HG02610 (cell line): Measurements from ENCODE around the gene TNS2.
"Not testable (repeated sequence)": the region's sequence is repeated elsewhere in the genome, so short reads cannot be mapped to it uniquely, and the experiment has no call there.

ENCODE experiments used
- ATAC-seq: cut with Tn5 transposase; IDR thresholded peaks from one replicate; pipeline ENCODE4 v1.9.1; 2021; ENCODE audit warnings: mild to moderate bottlenecking, moderate library complexity; ENCODE audit not compliant: unreplicated experiment

The TNS2 gene

DNA sequence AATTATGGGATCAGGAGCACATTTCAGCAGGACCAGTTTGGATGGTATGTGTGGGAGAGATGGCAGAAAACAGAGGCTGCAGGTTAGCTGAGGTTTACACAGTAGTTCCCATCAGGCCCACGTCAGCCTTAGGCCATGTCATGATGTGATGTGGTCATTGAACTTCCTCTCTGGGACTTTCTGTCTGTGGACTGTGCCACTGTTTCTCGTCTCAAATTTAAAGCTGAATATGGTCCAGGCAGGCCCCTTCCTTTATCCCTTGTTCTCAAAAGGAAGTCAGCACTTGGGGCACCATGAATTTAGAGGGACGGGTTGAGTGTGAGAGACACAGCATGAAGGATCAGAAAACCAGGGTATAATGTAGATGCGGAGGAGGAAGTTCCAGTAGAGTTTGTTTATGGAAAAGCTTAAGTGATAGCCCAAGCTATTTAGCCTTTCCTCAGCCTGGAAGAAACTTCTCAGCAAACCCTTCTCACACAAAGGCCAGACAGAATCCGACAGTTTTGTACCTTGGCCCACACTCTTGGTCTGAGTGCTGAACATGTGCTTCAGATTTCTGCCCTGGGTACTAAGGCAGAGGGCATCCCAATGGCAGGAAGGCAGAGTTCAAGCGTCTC lies 44.0 kb downstream of the TNS2 start:
- ATAC-seq: no peak

DNA sequence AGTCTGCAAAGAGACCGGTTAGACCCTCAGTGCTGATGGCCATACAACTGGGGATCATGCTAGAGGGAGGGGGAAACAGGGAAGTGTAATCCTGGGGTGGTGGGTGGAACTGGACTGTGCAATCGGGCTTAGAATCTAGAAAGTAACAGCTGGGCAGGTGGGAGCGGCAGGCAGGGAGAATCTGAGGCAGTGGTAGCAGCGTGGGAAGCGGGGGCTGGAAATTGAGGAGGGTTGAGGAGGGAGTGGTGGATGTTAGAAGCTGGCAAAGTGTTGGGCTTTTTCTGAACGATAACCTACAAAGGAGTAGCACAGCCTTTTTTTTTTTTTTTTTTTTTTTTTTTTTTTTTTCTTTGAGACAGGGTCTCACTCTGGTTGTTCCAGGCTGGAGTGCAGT lies 44.5 kb downstream of the TNS2 start:
- ATAC-seq: no peak

DNA sequence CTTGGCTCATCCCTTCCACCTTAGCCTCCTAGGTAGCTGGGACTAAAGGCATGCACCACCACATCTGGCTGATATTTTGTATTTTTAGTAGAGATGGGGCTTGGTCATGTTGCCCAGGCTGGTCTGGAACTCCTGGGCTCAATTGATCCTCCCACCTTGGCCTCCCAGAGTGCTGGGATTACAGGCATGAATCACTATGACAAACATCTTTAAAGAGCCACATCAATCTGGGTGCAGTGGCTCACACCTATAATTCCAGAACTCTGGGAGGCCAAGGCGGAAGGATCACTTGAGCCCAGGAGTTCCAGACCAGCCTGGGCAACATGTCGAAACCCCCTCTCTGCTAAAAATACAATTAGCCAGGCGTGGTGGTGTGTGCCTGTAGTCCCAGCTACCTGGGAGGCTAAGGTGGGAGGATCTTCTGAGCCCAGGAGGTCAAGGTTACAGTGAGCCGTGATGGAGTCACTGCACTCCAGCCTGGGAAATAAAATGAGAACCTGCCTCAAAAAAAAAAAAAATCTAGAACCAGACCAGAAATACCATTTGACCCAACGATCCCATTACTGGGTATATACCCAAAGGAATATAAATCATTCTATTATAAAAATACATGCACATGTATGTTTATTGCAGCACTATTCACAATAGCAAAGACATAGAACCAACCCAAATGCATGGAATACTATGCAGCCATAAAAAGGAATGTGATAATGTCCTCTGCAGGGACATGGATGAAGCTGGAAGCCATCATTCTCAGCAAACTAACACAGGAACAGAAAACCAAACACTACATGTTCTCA lies 45.1 kb downstream of the TNS2 start:
- not testable (repeated sequence) for ATAC-seq

DNA sequence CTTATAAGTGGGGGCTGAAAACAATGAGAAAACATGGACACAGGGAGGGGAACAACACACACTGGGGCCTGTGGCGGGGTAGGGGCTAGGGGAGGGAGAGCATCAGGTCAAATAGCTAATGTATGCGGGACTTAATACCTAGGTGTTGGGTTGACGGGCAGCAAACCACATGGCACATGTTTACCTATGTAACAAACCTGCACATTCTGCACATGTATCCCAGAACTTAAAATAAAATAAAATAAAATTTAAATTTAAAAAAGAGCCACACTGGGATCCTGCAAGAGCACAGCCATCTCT lies 45.7 kb downstream of the TNS2 start:
- ATAC-seq: not testable (repeated sequence)

DNA sequence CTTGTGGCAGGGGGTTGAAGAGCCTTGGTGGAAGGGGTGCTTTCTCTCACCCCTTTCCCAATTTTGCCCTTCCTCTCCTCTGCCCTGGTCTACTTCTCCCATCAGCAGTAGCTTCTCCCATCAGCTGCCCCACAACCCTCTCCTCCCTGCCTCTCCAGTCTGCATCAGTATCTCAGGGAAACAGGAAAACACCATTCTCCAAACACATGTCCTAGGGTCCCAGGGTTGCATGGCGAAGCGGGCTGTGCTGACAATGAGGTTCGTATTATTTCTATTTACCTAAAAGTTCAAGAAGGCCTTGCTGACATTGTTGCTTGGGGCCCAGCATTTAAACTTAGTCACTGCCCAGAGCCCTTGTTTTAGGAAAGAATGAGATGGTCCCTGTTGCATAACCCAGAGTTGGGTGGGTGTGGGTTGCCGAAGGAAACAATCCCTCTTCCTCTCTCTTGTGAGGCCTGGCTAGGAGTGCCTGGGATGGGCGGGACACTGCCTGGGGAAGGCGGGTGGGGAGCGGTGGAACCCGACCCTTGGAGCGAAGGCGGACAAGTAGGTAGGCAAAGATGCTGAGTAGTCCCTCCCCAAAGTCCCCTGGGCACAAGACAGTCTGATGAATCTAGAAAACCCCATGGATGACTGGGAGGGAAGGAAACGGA lies 46.4 kb downstream of the TNS2 start:
- ATAC-seq: no peak

DNA sequence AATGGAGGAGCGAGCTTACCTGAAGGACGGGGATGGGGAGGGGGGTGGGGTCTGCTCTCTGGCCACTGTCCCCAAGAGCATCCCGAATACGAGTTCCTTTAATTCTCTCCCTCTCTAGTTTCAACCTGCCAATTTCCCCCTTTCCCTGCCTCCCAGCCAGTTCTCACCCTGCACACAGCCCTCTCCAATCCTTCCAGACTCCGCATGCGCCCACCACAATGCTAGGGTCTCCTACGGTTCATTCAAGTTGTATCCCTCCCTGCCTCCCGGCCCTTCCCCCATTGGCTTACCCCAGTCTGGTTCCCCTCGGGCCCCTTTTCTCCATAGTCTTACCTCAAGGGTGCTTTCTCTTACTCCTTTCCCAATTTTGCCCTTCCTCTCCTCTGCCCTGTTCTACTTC lies 46.9 kb downstream of the TNS2 start:
- no peak for ATAC-seq

DNA sequence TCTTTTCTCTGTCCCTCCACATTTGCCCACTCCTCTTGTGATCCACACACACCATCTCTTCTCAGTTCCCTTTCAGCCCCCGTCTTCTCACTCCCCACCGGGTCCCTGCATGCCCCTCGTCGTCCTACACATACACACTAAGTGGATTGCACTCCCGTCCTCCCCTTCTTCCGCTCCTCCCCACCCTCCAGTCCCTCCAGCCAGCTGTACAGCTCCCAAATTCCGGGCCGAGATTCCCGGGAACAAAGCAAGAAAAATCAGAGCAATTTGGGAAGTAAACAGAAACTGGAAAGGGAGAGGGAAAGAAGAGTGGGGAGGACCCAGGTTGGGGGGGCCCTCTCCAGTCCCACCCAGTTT lies 47.3 kb downstream of the TNS2 start:
- no peak for ATAC-seq

DNA sequence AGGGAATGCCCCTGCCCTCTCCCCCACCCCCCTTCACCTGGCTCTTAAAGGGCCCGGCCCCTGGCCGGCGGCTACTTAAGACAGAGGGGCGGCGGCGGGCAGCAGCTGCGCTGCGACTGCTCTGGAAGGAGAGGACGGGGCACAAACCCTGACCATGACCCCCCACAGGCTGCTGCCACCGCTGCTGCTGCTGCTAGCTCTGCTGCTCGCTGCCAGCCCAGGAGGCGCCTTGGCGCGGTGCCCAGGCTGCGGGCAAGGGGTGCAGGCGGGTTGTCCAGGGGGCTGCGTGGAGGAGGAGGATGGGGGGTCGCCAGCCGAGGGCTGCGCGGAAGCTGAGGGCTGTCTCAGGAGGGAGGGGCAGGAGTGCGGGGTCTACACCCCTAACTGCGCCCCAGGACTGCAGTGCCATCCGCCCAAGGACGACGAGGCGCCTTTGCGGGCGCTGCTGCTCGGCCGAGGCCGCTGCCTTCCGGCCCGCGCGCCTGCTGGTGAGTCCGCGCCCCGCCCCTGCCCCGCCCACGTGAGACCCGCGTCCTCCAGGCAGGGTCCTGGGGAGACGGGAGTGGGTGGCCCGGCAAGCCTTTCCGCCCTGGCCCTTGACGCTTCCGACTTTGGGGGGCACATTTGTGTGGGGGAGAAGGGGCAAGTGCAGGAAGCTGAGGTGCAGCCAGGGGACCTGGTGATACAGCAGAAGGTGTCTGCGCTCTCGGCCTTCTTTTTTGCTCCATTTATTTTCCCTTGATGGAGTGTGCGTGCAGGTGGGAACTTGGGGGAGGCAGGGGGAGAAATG lies 47.9 kb downstream of the TNS2 start, which contains the start of gene IGFBP6:
TSS of gene IGFBP6 (plus strand) at position 104 of the 790 bp plus-strand sequence. CDS start at position 155, 51 bp downstream.
- no peak for ATAC-seq

DNA sequence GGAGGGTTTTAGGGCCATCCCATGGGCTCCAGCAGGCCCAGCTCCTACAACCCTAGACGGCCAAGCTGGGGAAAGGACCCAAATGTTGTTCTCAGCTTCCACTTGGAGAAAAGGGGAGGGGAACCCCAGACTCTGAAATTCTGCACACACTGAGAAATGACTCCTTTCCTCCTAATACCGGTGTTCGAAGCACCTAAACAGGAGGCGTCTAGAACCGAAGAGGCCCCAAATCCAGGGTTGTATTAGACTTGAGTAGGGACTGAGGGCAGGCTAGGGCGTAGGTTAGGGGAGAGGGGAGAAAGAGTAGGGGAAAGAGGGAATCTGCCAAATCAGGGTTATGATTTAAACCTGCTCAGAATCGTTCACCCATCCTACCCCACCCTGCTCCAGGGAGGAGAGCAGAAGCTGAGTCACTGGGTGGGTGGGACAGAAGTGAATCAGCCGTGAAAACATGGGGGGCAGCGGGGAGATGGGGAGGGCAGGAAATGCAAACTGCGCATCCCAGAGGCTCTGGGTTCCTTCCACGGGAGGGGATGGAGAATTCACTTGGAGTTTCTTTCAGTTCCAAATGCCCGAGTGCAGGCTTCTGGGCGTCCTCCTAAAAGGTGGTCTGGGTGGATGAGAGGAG lies 48.6 kb downstream of the TNS2 start:
- no peak for ATAC-seq

DNA sequence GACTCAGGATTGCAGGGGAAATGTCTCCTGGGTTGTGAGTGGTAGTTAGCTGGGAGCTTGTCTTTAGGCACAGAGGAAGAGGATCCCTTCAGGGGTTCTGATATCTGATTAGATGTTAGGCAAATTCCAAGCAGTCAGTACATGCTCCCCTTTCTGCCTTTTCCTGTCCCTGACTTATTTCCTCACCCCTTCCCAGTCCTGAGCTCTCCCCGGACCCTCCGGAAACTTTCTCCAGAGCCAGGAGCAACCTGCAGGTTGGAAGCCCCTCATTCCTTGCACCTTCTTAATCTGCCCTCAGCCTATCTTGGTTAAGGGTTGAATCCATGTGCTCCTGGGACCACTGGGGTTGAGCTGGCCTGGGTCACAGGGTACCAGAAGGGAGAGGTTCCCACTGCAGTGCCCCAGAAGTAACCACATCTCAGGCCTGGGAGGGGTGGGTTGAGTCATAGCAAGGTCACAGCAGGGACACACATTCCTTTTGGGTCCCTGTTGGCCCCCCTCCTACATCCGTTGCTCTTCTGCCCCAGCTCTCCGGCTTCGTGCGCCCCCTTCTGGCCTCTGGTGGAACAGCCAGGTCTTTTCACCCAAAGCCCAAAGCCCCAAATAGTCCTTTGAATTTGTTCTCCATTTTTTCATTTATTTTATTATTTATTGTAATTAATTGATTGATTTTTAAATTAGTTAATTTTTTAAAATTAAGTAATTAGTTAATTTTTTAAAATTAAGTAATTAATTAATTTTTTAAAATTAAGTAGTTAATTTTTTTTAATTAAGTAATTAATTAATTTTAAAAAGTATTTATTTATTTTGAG lies 49.4 kb downstream of the TNS2 start:
- no peak for ATAC-seq

DNA sequence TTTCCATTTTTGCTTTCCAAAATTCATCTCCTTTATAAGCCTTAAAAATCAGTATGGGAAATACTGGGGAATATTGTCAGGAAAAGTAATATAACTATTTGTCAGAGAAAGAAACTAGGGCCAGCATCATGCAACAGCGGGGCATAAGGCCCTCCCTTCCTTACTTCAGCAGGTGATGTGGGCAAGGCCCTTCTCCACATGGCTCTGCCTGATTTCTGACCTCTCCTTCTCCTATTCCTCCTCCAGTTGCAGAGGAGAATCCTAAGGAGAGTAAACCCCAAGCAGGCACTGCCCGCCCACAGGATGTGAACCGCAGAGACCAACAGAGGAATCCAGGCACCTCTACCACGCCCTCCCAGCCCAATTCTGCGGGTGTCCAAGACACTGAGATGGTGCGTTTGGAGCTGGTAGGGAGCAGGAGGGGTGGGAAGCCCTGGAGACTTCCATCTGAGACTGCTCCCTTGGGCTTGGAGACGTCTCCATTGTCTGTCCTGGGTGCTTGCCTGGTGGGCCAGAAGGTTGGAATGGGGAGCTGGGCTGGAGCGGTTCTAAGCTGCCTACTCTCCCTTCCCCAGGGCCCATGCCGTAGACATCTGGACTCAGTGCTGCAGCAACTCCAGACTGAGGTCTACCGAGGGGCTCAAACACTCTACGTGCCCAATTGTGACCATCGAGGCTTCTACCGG lies 50.7 kb downstream of the TNS2 start:
- no peak for ATAC-seq

DNA sequence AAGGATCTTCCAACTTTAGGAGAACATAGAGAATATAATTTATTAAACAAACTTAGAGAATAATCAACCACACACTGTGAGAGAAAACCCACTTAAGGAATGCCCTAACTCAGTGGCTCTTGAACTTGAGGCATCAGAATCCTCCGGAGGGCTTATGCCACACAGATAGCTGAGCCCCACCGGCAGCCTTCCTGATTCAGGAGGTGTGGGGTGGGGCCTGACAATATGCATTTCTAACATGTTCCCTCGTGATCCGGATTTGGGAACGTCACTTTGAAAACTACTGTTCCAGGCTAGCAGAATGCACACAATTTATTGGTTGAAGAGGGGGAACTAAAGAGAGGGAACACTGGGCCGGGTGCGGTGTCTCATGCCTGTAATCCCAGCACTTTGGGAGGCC lies 51.4 kb downstream of the TNS2 start:
- no peak for ATAC-seq

DNA sequence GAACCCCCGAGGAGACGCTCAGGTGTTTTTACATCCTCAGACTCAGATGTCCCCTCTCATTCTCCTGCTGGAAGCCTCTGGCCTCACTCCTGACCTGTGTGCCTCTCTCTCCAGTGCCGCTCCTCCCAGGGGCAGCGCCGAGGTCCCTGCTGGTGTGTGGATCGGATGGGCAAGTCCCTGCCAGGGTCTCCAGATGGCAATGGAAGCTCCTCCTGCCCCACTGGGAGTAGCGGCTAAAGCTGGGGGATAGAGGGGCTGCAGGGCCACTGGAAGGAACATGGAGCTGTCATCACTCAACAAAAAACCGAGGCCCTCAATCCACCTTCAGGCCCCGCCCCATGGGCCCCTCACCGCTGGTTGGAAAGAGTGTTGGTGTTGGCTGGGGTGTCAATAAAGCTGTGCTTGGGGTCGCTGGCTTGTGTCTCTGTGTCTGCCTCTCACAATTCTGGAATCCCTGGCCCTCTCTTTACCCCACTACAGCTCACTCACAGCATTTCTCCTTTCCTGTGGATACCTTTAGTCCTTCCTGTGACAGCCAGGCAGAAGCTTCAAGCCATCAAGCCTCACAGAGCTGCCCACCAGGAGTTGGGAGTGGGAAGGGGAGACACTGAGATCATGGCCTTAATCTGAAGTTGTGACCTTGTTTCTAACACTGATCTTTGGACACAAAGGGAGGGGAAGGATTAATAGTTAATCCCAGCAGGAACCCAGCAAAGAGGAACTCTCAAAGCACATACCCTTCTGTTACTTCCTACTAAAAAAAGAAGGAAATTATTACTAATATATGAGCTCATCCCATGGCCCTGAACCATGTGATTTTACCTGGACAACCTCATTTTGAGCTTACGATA lies 52.3 kb downstream of the TNS2 start:
- ATAC-seq: no peak

DNA sequence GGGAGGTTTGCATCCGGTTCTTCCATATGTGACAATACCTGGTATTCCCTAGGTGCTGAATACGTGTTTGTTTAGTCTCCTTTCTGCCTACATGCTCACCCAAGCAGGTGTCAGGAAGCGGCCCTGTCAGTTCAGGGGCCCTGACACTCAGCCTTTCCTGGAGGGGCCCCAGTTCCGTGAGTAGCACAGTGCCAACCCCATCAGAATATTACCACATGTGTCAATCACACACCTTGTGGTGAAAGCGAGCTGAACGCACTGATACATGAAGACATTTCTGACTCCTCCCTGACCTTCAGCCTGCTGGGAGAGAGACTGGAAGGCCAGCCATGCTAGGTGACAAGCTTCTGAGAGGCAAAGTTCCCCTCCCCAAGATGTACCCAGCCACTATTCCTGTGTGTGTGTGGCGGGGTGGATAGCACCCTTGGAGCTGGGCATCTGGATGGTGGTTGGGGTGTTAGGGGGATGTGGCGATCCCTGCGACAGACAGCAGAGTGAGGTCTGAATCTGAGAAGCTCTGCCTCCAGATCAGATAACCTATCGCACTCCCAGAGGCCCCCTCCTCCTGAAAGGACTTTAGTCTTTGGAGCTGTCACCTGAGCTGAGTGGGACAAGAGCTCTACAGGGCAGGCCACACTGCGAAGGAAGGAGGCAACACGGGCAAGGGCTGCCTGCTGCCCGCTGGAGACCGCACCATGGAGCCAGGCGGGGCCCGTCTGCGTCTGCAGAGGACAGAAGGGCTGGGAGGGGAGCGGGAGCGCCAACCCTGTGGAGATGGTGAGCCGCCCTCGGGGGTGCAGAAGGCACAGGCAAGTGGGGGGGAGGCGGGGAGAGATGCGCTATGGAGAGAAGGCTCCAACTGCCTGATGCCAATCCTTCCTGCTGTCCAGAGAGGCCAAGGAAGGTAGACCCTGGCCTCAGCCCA lies 53.3 kb downstream of the TNS2 start, which contains the start of gene SOAT2:
TSS of gene SOAT2 (plus strand) at position 604 of the 925 bp plus-strand sequence. CDS start at position 696, 92 bp downstream.
- peak; percentile 53 for ATAC-seq

DNA sequence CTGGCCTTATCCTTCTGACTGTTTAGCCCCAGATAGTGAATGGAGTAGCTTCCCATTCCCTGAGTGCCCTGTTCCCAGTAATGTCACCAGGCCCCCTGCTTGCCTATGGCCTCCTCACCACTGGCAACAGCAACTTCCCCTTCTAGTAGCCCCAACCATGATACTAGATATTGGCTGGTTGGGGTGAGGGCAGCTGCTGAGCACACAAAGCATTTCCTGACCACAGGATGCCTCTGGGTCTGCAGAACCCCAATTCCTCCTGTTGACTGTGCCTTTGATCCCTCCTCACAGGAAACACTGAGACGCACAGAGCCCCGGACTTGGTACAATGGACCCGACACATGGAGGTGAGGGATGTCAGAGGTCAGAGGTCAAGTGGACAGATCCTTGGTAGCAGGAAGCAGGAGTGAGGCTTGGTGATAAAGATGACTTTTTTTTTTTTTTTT lies 54.0 kb downstream of the TNS2 start:
- ATAC-seq: no peak

DNA sequence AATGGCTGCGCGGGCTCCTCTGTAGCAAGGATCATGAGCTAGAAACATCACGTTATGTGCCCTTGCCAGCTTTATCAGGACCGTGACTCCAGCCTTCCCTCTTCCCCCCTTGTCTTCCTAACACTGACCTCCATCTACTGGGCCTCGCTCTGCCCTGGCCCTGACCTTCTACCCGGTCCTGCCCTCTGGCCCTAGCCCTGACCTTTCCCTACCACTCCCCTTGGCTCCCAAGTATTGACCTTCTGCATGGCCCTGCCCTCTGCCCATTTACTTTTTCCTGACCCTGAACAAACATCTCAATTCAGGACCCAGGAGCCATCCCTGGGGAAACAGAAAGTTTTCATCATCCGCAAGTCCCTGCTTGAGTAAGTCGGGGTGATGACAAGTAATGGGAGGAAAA lies 55.4 kb downstream of the TNS2 start:
- ATAC-seq: no peak

DNA sequence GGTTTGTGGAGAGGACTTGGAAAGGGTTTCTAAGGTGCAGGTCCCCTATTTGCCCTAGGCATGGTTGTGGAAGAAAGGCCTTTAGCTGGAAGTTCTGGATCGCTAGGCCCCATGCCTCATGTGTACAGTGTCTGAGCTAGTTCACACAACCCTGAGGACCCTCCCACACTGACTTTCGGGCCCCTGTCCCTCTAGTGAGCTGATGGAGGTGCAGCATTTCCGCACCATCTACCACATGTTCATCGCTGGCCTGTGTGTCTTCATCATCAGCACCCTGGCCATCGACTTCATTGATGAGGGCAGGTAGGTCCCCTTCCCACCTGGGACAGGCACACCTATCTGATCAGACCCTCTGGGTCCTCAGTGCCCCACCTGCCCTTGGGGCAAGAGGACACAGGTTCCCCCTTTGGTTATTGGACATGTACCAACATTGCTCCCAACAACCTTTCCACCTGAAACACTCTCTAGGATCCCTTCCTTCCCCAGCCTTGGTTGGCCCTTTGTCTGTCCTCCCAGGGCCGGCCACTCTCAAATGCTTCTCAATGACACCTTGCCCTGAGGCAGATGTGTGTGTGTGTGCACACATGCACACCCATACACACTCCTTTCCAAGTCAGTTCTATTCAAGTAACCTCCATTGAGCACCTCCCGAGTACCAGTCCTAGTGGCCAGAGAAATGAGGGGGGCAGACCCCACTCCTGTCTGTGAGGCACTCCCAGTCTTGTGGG lies 56.0 kb downstream of the TNS2 start:
- ATAC-seq: no peak
